ENCODE measurements around the gene NUP133. TPM values are rescaled to one million over a fixed set of nuclear protein-coding genes. Genes with fewer than 3 reads are reported as not detected.

The NUP133 gene
- total and polyA plus RNA-seq, 2 of the 4 experiments (the other 2 are of a cell fraction), result 13.4 to 30.5 TPM

- dilution Hi-C loops (cut with HindIII; ENCODE audit: low sequenced_read_pairs, unreplicated experiment), result no loop called here
- no peak overlapping the region for H3K4me3 ChIP-seq (ENCODE audit: insufficient read depth, low read depth, low read length)
- CTCF ChIA-PET, result interaction anchor here (1.3 kb wide), 1 partner anchor 10 kb away, joined by 3 read pairs; no protein-coding TSS in a partner anchor
Observed at GRCh38 chr1:229420224-229420623, 87.9 kb downstream of the NUP133 start.

More at GRCh38 chr1:229420224-229420623, 87.9 kb downstream of the NUP133 start:
- Histone ChIP-seq H3K23ac (ENCODE audit: low read depth, low read length) (no peak overlapping the region), H3K27ac (ENCODE audit: insufficient read depth, low read length) (no peak overlapping the region), H2BK20ac (ENCODE audit: low read depth, low read length) (no peak overlapping the region), H3K4me1 (ENCODE audit: control insufficient read depth, insufficient read depth, low read length) (no peaks in the 10 kb centered on the region), H4K20me1 (ENCODE audit: insufficient read depth, low read length) (no peaks in the 10 kb centered on the region), H3K27me3 (ENCODE audit: control insufficient read depth, insufficient read depth, low read length) (peaks cover 2% of the 10 kb centered on the region), H3K56ac (ENCODE audit: extremely low read depth, insufficient read depth, low read length) (no peak overlapping the region), H4K8ac (ENCODE audit: low read depth in 2 of 2, low read length in 2 of 2) (no peak overlapping the region), H4K5ac (ENCODE audit: low read depth, low read length) (no peak overlapping the region), H3K4ac (ENCODE audit: low read depth, low read length) (no peak overlapping the region), H4K91ac (ENCODE audit: insufficient read depth, low read depth, low read length) (no peak overlapping the region), H2AFZ (replicated peaks; ENCODE audit: low read length, poor library complexity) (no peak overlapping the region), H3K18ac (ENCODE audit: low read depth, low read length) (no peak overlapping the region), H2BK15ac (ENCODE audit: low read depth, low read length) (no peak overlapping the region), H3K14ac (replicated peaks; ENCODE audit: low read depth, low read length) (no peak overlapping the region), H3K4me2 (ENCODE audit: low read depth, low read length) (no peak overlapping the region), H2BK120ac (ENCODE audit: low read depth, low read length) (no peak overlapping the region), H3K9me3 (ENCODE audit: control insufficient read depth, insufficient read depth, low read length) (no peaks in the 10 kb centered on the region), H2AK5ac (ENCODE audit: low read depth, low read length) (no peak overlapping the region), H2AK9ac (replicated peaks; ENCODE audit: low read depth, low read length, poor library complexity) (no peak overlapping the region), H3K9ac (ENCODE audit: low read depth, low read length) (no peak overlapping the region), H3K36me3 (ENCODE audit: control insufficient read depth, insufficient read depth, low read length) (no peaks in the 10 kb centered on the region), H3K9me1 (ENCODE audit: insufficient read depth, low read length) (no peaks in the 10 kb centered on the region), H2BK5ac (ENCODE audit: low read depth, low read length, poor library complexity, severe bottlenecking) (no peak overlapping the region), H3K79me1 (ENCODE audit: low read depth in 1 of 2, low read length in 2 of 2) (no peaks in the 10 kb centered on the region)
- 86% methylated on average over 1 of the region's 11 CpGs; no CpG with 5 or more reads in 1 of the 2 experiments for WGBS, 2 experiments (ENCODE audit: extremely low coverage in 2 of 2, insufficient read length in 1 of 2)
- no peak for DNase-seq
- in situ Hi-C loops (cut with MboI; ENCODE audit: low sequenced_read_pairs) (no loop called here), intact Hi-C loops (cut with micrococcal nuclease) (no loop called here)
- TF ChIP-seq RCOR1 (IDR thresholded peaks at IDR 0.05; ENCODE audit: insufficient replicate concordance, low read length), result no peak
- TF ChIP-seq RAD21 (IDR thresholded peaks at IDR 0.05; ENCODE audit: low read length), result no peak
- TF ChIP-seq USF2 (IDR thresholded peaks at IDR 0.05; ENCODE audit: low read depth, low read length), result no peak
- TF ChIP-seq CTCF (conservative IDR thresholded peaks at IDR 0.05; ENCODE audit: low read depth, low read length), result no peak
- no peak for TF ChIP-seq FOS (IDR thresholded peaks at IDR 0.05; ENCODE audit: low read depth, low read length)
- TF ChIP-seq POLR2A (IDR thresholded peaks at IDR 0.05; ENCODE audit: low read depth, low read length), result no peak
- TF ChIP-seq NFE2L2 (IDR thresholded peaks at IDR 0.05; ENCODE audit: low read depth, low read length), result no peak
- no peak for TF ChIP-seq RFX5 (IDR thresholded peaks at IDR 0.05; ENCODE audit: low read depth, low read length)
- TF ChIP-seq CEBPB (IDR thresholded peaks at IDR 0.05; ENCODE audit: low read depth, low read length), result no peak
- no peak for TF ChIP-seq BHLHE40 (IDR thresholded peaks at IDR 0.05; ENCODE audit: low read depth, low read length)
- no peak for TF ChIP-seq MAZ (IDR thresholded peaks at IDR 0.05; ENCODE audit: borderline replicate concordance, low read depth, low read length)
- no peak for TF ChIP-seq CHD1 (IDR thresholded peaks at IDR 0.05; ENCODE audit: low read depth, low read length)
- no peak for TF ChIP-seq MXI1 (IDR thresholded peaks at IDR 0.05; ENCODE audit: borderline replicate concordance, low read depth, low read length)
- TF ChIP-seq SMC3 (IDR thresholded peaks at IDR 0.05; ENCODE audit: low read depth, low read length), result no peak
- no peak for TF ChIP-seq MAFK (IDR thresholded peaks at IDR 0.05; ENCODE audit: low read depth, low read length)
- no peak for ATAC-seq (ENCODE audit: low read depth)
- POLR2A ChIA-PET (ENCODE audit: unreplicated experiment), result no interaction called here
- no TSS peak for BruUV-seq (replicated peaks)
